Ishikawa (cell line): ENCODE data around the gene ADGB.

Experiments
- CEBPB ChIP-seq: IDR thresholded peaks from 2 replicates; pipeline ENCODE4 v1.6.1; 2012
- CREB1 ChIP-seq: IDR thresholded peaks from 2 replicates; pipeline ENCODE4 v1.6.1; 2012; ENCODE audit warnings: low read depth
- EGR1 ChIP-seq: IDR thresholded peaks from 2 replicates; pipeline ENCODE4 v1.6.1; 2012
- EP300 ChIP-seq: IDR thresholded peaks from 2 replicates; pipeline ENCODE4 v1.6.1; 2012; ENCODE audit warnings: borderline replicate concordance
- FOXM1 ChIP-seq: IDR thresholded peaks from 2 replicates; pipeline ENCODE4 v1.6.1; 2012; ENCODE audit warnings: low read depth, borderline replicate concordance
- NFIC ChIP-seq: IDR thresholded peaks from 2 replicates; pipeline ENCODE4 v1.6.1; 2012
- RAD21 ChIP-seq: IDR thresholded peaks from 2 replicates; pipeline ENCODE4 v1.6.1; 2012; ENCODE audit warnings: low read depth
- TAF1 ChIP-seq: IDR thresholded peaks from 2 replicates; pipeline ENCODE4 v1.6.1; 2012; ENCODE audit warnings: low read depth, mild to moderate bottlenecking
- TCF12 ChIP-seq: IDR thresholded peaks from 2 replicates; pipeline ENCODE4 v1.6.1; 2012; ENCODE audit warnings: low read depth
- TEAD4 ChIP-seq: IDR thresholded peaks from 2 replicates; pipeline ENCODE4 v1.6.1; 2012
- YY1 ChIP-seq: IDR thresholded peaks from 2 replicates; pipeline ENCODE4 v1.6.1; 2012; ENCODE audit warnings: low read depth
- ZBTB7A ChIP-seq: IDR thresholded peaks from 2 replicates; pipeline ENCODE4 v1.6.1; 2012; ENCODE audit warnings: low read depth
- TF ChIP-seq, protein P1 (sequence below): IDR thresholded peaks from 2 replicates; pipeline ENCODE4 v1.6.1; 2012
- TF ChIP-seq, protein P2 (sequence below): IDR thresholded peaks from 2 replicates; pipeline ENCODE4 v1.6.1; 2012; ENCODE audit warnings: low read depth, mild to moderate bottlenecking
- TF ChIP-seq, protein P3 (sequence below): IDR thresholded peaks from 2 replicates; pipeline ENCODE4 v1.6.1; 2012

The ADGB gene

DNA sequence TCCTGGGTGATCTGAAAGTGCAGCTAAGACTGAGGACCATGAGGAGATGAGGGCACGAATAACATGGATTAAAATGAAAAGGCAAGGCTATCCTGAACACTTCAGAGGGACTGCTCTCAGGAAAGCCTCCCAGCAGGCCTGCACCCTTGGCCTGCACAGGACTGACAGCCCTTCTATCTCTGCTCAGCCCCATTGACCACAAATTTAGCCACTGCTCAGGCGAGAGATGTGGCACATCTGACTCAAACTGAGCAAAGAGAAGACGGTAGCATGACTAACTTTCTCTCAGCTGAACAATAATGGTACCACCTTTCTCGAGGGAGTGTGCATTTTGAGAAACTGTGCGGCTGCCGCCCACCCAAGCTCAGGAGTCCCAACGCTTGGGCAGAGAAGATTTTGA, 257.5 kb downstream of the ADGB start:
- TF ChIP-seq FOXM1: no peak
- TF ChIP-seq EGR1: no peak
- TF ChIP-seq, protein P1, sequence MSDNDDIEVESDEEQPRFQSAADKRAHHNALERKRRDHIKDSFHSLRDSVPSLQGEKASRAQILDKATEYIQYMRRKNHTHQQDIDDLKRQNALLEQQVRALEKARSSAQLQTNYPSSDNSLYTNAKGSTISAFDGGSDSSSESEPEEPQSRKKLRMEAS: no peak
- TF ChIP-seq, protein P2, sequence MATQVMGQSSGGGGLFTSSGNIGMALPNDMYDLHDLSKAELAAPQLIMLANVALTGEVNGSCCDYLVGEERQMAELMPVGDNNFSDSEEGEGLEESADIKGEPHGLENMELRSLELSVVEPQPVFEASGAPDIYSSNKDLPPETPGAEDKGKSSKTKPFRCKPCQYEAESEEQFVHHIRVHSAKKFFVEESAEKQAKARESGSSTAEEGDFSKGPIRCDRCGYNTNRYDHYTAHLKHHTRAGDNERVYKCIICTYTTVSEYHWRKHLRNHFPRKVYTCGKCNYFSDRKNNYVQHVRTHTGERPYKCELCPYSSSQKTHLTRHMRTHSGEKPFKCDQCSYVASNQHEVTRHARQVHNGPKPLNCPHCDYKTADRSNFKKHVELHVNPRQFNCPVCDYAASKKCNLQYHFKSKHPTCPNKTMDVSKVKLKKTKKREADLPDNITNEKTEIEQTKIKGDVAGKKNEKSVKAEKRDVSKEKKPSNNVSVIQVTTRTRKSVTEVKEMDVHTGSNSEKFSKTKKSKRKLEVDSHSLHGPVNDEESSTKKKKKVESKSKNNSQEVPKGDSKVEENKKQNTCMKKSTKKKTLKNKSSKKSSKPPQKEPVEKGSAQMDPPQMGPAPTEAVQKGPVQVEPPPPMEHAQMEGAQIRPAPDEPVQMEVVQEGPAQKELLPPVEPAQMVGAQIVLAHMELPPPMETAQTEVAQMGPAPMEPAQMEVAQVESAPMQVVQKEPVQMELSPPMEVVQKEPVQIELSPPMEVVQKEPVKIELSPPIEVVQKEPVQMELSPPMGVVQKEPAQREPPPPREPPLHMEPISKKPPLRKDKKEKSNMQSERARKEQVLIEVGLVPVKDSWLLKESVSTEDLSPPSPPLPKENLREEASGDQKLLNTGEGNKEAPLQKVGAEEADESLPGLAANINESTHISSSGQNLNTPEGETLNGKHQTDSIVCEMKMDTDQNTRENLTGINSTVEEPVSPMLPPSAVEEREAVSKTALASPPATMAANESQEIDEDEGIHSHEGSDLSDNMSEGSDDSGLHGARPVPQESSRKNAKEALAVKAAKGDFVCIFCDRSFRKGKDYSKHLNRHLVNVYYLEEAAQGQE: no peak
- no peak for TF ChIP-seq YY1
- no peak for TF ChIP-seq NFIC
- TF ChIP-seq CREB1: no peak
- TF ChIP-seq ZBTB7A: no peak
- TF ChIP-seq TEAD4: no peak
- TF ChIP-seq TAF1: no peak
- TF ChIP-seq RAD21: no peak
- TF ChIP-seq EP300: no peak
- TF ChIP-seq, protein P3, sequence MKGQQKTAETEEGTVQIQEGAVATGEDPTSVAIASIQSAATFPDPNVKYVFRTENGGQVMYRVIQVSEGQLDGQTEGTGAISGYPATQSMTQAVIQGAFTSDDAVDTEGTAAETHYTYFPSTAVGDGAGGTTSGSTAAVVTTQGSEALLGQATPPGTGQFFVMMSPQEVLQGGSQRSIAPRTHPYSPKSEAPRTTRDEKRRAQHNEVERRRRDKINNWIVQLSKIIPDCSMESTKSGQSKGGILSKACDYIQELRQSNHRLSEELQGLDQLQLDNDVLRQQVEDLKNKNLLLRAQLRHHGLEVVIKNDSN: no peak

DNA sequence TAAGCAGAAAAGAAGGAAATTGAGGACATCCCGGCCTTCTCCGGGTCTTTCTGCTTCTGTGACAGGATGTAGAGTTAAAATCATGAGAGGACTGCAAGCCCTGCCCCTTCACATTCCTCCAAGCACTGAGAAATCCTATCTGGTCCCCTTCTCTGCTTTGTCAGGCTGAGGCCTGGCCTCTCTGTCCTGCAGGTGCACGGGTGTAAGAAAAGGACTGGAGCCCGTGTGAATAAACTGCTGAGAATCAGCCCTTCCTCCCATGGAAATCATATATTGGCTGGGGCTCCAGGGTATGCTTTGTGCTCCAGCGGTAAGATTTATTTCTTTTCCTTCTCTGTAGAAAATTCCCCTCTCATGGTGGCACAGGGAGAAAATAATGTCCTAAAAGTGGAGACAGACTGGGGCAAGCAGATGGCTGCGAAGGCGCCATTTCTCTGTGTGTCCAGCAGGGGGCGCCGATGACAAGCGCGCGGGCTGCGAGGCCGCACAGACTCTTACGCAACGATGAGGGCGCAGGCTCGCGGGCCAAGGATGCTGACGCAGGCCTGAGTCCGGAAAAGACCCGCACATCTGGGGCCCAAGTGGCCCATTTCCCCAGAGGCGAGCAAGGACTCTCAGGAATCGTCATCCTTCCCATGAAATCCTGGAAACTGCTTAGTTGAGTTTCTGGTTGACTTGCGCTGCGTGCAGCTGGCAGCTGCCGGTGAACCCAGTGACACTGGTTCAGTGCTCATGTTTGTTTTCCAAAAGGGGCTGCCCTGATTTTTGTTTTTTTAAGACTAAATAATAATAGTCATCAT, 258.6 kb downstream of the ADGB start:
- TF ChIP-seq CREB1: 0 out of 2 replicates have a peak, but pooled peaks have one; percentile 28
- TF ChIP-seq, protein P3: no peak
- no peak for TF ChIP-seq EGR1
- TF ChIP-seq FOXM1: no peak
- no peak for TF ChIP-seq TCF12
- TF ChIP-seq TAF1: no peak
- TF ChIP-seq EP300: 0 out of 2 replicates have a peak, but pooled peaks have one; percentile 17
- TF ChIP-seq YY1: peak; percentile 35; the same call in 1 of the 2 replicates
- TF ChIP-seq NFIC: peak; percentile 27; the same call in 1 of the 2 replicates
- TF ChIP-seq, protein P1: 0 out of 2 replicates have a peak, but pooled peaks have one; percentile 25
- peak; percentile 100 for TF ChIP-seq CEBPB
- peak; percentile 98 for TF ChIP-seq RAD21
- TF ChIP-seq, protein P2: no peak
- no peak for TF ChIP-seq TEAD4
- no peak for TF ChIP-seq ZBTB7A

DNA sequence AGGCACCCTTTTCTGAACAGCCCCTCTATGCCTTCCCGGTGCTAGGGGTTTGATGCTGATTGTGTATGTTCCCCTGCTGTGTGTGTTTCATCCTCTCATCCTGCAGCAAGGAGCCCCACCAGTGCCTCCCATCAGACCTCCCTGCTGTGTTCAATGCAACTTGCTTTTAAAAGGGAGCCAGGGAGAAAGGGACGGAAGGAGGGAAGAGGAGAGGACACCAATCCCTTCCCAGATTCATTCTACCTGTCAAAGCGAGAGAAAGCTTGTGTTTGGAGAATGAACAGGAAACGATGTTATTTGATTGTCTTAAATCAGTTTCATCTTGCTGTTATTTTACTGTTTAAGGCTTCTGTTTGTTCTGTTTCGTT, 259.2 kb downstream of the ADGB start:
- TF ChIP-seq ZBTB7A: no peak

DNA sequence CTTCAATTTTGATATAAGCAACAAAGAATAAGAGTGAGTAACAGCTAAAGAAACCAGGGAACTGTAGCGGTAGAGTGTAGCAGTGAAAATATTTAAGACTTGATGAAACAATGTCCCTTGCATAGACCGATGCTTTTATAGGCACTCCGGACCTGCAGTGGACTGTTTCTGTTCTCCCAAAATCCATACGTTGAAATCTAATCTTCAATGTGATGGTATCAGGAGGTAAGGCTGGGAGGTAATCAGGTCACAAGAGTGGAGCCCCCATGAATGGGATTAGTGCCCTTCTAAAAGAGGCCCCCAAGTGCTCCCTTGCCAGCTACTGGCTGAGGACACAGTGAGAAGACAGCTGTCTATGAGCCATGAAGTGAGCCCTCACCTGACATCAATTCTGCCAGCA, 260.4 kb downstream of the ADGB start:
- no peak for TF ChIP-seq TCF12
- TF ChIP-seq YY1: no peak
- no peak for TF ChIP-seq EGR1
- TF ChIP-seq TEAD4: no peak
- TF ChIP-seq, protein P3: no peak
- TF ChIP-seq, protein P2: no peak
- no peak for TF ChIP-seq RAD21
- no peak for TF ChIP-seq EP300
- no peak for TF ChIP-seq NFIC
- TF ChIP-seq CREB1: no peak
- TF ChIP-seq CEBPB: no peak
- no peak for TF ChIP-seq FOXM1
- no peak for TF ChIP-seq TAF1
- no peak for TF ChIP-seq ZBTB7A
- TF ChIP-seq, protein P1: no peak
